ENCODE measurements around the gene NDE1.

Gene NDE1

DNA sequence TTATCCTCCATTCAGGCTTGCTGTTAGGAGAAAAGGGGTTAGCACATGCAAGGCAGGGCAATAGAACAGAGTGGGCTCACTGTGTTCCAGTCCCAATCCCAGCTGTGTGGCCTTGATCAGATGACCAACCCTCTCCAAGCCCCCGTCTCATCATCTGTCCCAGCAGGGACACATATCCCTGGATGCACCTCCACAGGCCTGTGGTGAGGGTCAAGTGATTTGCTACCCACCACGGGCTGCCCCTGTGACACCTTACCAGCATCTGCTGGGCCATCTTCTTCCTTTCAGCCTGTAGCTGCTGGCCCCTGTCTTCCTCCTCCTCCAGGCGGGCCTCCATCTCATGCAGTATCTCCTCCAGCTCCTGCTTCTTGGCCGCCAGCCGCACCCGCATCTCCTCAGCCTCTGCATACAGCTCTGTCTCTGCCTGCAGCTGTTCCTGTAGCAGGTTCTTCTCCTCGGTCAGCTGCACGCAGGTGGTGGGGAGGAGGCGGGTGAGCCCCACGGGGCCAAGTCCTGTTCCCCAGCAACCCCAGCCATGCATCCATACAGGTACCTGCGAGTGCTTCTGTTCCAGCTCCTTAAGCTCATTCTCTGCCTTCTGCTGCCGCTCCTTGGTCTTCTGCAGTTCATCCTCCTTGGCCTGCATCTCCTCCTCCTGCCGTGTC lies 91.3 kb downstream of the NDE1 start:
- DNase-seq, result no peak

DNA sequence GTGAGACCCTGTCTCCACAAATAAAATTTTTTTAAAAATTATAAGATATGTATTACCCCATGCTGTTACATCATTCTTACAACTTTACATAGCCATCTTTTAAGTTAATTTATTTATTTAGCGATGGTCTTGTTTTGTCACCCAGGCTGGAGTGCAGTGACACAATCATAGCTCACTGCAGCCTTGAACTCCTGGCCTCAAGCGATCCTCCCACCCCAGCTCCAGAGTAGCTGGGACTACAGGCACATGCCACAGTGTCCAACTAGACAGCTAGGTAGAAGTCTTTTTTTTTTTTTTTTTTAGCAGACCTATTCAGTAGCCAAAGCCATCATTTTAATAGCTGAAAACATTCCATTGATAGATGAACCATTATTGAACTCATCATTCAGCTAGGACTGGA lies 92.7 kb downstream of the NDE1 start:
- no peak for DNase-seq

DNA sequence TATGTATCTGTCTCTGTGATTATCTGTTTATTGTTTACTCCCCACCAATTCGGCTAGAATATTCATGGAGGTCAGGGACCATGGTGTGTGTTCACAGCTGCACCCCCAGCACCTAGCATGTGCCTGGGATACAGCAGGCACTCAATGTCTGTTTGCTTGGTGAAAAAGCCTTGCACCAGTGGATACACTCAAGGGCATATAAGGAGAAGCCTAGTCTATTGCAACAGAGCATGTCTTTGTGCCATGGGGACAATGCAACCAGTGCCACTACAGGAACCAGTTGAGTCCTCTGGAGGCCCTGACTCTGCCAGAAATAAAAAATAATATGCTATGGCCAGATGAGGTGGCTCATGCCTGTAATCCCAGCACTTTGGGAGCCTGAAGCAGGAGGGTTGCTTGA lies 93.6 kb downstream of the NDE1 start:
- no peak for DNase-seq

DNA sequence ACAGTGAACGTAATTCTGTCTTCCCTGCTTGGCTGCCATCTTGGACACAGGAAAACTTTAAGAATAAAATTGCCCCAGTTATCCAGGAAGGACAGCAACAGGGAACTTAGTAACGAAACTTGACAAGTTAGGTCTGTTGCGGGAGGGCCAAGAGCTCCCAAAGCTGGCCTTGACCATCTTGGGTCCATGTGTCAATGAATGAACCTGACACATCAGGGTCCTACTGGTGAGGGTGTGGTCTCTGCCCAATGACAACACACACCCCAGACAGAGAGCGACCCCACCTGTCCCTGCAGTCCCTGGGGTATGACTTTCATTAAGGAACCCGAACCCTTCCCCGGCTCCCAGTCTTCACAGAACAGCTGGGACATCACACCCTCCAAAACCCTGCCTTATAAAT lies 96.3 kb downstream of the NDE1 start:
- DNase-seq, result no peak

DNA sequence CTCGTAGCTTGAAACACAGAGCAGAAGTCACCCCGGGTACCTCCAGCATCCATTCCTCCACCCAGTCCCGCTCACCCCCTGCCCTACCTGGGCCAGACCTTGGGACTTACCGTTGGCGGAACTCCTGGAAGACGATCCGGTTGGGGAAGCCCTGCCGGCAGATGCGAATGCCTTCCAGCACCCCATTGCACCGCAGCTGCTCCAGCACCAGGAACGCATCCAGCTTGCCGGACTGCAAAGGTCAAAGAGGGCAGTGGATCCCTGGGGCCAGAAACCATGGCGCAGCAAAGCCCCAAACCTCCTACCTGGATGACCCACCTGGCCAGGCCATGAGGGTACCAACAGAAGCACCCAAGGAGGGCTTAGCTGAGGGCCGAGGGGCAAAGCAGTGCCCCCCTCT lies 97.9 kb downstream of the NDE1 start:
- no peak for DNase-seq

DNA sequence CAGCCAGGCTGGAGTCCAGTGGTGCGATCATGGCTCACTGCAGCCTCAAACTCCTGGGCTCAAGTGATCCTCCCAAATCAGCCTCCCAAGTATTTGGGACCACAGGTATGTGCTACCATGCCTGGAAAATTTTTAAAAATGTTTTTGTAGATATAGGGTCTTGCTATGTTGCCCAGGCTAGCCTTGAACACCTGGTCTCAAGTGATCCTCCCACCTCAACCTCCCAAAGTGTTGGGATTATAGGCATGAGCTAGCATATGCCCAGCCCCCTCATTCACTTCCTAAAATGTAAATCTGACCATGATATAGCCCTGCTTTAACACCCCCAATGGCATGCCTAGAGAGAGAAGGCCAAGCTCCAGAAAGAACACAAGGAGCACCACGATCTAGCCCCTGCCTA lies 98.6 kb downstream of the NDE1 start:
- no peak for DNase-seq

DNA sequence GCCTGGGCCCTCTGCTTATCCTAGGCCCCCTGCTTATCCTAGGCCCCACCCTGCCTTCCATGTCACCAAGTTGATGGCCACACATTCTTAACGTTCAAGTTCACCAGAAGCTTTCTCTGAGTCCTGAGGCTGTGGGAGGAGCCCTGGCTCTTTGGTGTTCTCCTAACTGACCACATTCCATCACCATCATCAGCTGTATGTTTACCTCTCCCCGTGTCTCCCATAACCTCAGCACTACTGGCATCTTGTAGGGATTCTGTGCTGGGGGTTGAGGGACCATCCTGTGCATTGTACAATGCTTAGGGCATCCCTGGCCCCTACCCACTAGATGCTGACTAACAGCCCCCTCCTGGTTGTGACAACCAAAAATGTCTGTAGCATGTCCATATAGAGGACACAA lies 99.3 kb downstream of the NDE1 start:
- DNase-seq, result no peak

DNA sequence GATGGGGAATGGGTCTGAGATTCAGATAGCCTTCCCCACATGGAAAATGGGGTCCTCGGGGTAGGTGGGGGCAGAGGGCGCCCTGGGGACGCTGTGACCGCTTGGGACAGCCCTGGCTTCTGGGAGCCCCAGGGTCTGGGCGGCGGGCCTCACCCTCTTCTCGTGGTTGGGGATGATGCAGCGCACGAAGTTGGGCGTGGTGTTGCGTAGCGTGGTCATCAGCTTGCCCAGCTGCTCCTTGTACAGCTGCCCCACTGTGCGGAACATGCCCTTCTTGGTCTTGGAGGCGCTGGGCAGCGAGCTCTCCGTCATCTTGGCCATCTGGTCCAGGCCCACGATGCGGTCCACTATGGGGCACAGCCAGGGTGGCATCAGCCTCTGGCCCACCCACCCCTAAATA lies 99.9 kb downstream of the NDE1 start:
- no peak for DNase-seq

DNA sequence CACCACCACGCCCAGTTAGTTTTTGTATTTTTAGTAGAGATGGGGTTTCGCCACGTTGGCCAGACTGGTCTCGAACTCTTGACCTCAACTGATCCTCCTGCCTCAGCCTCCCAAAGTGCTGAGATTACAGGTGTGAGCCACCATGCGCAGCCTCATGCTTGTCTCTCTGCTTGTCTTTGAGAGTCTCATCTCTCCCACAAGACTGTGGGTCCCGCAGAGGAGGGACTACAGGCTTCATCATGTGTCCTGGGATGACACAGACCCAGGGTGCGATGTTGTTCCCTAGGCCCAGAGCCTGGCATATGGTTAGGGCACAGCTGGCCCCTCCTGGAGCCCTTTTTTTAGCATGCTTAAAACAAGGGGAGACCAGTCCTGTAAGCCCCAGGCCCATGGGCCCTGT lies 101.9 kb downstream of the NDE1 start:
- DNase-seq, result no peak

DNA sequence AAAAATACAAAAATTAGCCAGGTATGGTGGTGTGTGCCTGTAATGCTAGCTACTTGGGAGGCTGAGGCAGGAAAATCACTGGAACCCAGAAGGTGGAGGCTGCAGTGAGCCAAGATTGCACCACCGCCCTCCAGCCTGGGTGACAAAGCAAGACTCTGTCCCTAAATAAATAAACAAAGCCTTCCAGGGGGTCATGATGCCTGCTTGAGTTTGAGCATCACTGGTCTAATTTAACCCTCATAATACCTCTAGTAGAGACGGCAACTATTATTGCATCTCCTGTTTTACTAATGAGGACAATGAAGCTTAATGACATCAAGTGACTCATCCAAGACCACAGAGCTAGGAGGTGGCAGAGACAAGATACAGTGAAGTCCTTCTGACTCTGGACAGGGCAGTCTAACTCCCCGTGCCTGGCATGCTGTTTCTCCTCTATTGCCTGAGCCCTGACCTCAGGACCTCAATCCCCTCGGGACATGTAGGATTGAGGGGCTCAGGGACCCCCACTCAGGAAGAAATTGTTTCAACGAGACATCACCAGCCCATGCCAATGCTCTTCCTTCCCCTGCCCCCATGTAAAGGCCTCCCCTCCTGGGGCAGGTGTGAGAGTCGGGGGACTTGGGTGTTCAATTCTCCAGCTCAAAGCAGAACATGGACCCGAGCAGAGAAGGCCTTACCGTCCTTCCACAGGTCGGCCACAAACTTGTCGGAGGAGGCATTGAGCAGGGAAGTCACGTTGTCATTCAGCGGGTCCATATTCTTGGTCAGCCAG lies 102.9 kb downstream of the NDE1 start:
- no peak for DNase-seq

DNA sequence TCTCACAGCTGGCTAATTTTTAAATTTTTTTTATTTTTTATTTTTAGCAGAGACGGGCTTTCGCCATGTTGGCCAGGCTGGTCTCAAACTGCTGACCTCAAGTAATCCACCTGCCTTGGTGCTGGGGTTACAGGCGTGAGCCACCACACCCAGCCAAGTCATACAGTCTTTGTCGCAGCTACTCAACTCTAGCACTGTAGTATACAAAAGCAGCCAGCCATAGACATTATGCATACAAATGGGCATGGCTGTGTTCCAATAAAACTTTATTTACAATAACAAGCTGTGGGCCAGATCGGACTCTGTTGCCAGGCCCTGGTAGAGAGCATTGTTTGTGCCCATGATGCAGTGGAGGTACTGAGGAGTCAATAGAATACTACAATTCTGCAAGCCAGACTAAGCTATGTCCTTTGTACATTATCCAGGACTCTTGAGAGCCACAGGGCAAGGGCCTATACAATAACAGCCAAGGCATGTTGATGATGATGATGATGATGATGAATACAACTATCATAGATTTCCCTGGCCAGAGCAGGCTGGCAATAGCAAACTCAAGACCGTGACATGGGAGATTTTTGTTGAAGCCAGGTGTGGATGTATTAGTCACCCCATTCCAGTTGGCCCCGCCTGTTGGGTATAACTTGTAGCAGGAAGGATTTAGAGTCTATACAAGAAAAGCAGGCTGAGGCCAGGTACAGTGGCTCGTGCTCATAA lies 104.9 kb downstream of the NDE1 start:
- no peak for DNase-seq

DNA sequence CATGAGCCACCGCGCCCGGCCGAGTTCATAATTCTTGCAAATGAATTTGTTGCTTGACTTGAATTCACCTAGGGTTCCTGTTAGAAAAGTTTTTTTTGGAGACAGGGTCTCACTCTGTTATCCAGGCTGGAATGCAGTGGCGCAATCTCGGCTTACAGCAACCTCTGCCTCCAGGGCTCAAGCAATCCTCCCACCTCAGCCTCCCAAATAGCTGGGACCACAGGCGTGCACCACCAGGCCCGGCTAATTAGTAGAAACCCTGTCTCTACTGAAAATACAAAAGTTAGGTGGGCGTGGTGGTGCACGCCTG lies 107.0 kb downstream of the NDE1 start:
- DNase-seq, result no peak

DNA sequence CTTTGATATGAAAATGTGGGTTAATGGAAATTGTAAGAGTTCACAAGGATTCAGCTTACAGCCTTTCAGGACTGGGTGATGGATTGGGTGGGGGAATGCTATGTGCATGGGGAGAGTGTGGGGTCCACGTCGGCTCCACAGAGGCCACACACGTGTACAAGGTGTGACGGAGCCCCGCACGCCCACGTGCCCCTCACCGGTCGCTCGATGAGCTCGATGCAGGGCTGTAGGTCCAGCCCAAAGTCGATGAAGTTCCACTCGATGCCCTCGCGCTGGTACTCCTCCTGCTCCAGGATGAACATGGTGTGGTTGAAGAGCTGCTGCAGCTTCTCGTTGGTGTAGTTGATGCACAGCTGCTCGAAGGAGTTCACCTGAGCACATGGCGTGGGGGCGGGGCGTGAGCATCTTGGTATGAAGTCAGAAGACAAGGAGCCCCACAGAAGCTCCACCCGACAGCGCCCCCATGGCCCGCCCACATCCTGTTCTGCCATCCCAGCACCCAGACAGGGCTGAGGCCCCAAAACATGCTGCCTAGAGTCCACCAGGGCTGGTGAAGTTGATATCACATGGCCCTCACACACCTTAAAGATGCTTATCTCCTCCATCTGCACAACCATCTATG lies 107.7 kb downstream of the NDE1 start:
- no peak for DNase-seq

DNA sequence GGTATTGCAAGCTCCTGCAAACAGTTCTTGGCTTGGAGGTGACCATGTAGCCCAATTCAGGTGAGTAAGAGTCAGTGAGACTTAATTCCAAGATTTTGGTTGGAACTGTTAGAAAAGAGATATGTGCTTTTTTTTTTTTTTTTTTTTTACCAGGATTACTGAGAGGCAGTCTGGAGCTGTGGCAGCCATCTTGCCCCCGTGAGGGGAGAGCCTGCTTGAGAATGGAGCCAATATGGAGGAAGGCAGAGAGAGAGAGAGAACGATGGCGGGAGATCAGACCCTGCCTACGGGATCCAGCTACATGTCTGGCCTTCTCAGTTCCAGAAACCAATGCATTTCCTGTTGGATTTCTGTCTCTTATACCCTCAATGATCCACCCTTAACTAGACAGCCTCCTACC lies 109.0 kb downstream of the NDE1 start:
- no peak for DNase-seq

DNA sequence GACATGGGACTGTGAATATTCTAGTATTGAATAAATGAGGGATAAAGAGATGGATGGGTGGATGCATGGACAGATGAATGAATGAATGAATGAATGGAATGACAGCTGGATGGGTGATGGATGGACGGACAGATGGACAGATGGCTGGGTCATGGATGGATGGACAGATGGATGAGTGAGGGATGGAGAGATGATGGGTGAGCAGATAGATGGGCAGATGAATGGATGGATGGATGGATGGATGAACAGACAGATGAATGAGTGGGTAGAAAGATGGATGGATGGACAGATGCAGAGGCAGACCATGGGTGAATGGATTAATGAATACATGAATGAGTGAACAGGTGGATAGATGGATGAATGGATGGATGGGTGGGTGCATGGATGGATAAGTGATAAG lies 110.1 kb downstream of the NDE1 start:
- no peak for DNase-seq

DNA sequence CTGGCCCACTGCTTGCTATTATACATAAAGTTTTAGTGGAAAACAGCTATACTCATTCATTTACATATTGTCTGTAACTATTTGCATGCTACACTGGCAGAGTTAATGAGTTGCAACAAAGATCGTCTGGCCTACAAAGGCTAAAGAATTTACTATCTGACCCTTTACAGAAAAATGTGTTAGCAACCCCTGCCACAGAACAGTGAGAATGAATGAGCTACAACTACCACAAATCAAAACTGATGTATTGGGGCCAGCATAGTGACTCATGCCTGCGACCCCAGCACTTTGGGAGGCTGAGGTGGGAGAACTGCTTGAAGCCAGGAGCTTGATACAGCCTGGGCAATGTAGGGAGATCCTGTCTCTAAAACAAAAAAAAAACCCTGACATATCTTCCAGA lies 114.1 kb downstream of the NDE1 start:
- no peak for DNase-seq

DNA sequence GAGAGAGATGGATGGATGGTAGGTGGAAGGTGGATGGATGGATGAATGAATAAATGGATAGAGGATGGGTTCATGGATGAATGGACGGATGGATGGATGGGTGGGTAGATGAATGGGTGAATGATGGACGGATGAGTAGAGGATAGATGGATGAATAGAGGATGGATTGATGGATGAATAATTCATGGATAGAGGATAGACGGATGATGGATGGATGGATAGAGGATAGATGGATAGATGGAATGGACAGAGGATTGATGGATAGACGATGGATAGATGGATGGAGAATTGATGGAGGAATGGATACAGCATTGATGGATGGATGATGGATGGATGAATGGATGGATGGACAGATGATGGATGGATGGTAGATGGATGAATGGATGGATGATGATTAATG lies 115.1 kb downstream of the NDE1 start:
- DNase-seq, result no peak

DNA sequence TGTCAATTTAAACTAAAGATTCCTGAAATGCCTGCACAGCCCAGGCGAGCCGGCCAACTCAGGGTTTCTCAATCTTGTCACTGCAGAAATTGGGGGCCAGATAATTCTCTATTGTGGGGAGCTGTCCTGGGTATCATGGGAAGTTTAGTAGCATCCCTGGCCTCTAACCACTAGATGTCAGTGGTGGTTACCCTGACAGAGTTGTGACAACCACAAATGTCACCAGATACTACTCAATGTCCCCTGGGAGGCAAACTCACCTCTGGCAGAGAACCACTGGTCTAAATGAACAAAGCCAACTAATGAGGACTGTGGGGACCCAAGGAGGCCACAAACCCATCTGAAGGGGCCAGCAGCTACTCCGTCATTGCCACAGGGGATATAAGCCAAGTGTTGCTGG lies 115.8 kb downstream of the NDE1 start:
- DNase-seq, result peak; percentile 23

DNA sequence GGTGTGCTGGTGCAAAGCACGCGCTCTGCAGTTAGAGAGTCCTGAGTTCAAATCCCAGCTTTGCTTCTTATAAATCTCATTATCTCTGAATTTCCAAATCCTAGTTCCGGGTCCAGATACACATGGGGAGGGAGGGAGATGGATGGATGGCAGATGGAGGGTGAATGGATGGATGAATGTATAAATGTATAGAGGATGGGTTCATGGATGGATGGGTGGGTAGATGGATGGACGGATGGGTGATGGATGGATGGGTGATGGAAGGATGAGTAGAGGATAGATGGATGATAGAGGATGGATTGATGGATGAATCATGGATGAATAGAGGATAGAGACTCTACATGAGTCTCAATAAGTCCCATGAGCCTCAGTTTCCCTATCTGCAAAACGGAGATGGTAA lies 116.9 kb downstream of the NDE1 start:
- no peak for DNase-seq

DNA sequence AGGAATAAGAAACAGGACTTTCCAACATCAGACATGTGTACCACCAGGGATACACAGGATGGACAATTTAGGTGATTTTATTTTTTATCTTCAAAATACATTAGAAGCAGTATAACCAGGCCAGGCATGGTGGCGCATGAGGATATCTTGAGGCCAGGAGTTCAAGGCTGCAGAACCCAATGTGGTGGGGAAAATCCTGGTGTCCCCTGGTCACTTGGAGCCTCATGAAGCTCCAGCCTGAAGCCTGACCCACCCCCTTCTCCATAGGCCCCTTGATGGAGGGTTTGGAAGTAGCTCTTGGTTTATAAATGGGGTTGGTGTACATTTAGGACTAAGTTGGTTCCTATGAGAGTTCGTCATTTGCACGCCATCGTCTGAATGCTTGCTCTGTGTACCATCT lies 118.2 kb downstream of the NDE1 start:
- DNase-seq, result no peak

DNA sequence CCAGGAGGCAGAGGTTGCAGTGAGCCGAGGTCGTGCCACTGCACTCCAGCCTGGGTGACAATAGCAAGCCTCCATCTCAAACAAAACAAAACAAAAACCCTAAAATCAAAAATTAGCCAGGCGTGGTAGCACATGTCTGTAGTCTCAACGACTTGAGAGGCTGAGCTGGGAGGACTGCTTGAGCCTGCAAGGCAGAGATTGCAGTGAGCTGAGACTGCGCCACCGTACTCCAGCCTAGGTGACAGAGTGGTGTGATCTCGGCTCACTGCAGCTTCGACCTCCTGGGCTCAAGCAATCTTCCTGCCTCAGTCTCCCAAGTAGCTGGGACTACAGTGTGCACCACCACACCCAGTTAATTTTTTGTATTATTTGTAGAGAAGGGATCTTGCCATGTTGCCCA lies 119.2 kb downstream of the NDE1 start:
- DNase-seq, result no peak

DNA sequence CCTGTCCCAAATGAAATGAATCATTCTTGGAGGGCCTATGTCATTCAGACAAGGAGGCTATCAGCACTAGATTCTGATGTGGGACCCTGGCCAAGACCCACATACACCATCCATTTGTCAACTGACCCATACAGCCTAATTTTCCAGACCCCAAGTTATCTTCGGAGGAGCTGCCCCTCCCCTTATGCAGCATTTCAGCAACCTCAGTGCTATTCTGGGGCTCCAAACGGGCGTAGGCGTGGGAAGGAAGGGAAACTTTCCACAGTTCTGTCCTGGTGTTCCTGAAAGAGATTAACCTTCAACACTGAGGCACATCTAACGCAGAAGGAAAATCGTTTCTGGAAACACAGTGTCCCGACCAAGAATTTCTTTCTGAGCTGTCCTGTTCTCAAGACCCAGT lies 120.1 kb downstream of the NDE1 start:
- DNase-seq, result no peak

DNA sequence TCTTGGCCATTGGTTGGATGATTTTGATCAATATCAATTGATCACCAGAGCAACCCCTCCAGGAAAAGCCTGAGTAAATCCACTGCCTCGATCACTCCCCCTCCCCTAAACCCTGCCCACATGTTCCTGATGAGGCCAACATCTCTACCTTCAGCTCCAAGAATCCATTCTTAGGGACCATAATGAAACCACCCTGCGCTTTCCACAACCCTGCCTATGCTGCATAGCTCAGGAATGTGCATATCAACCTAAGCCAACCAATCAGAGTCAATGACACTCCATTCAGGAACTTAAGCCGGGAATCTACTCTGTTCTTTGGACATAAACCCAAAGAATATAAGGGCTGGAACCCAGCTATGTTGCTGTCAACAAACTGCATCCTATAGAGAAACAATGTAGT lies 120.5 kb downstream of the NDE1 start:
- DNase-seq, result no peak

DNA sequence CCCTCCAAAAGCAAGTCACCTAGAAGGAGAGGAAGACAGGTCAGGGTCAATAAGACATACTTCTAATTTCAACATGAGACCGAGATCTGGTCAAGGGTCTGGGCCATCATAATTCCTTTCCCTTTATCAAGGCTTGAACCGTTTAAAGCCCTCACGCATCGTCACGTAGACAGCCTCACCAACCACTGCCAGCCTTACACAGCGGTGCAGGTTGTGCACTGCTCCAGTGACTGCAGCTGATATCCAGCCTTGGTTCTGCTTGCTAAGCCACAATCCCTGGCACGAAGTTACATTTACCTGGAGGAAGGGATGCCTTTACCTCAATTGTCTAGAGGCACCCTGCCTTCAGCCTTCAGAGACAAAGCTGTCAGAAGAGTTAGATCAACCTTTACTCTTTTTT lies 121.6 kb downstream of the NDE1 start:
- DNase-seq, result no peak

All from COR-L47 (cell line).